OCI-LY7 (cell line): Measurements from ENCODE around the gene CASP2. TPM values are rescaled to one million over a fixed set of nuclear protein-coding genes. Genes with fewer than 3 reads are reported as not detected.

Experiments
- BruUV-seq: library from RNA; stranded (reverse); fragments of 400-500 nt; replicated peaks from 2 replicates; lab custom pipeline; 2021; lab: Mats Ljungman, UMichigan
- CTCF ChIA-PET: fragments of 300-600 bp; sonication (Branson Sonifier 250); formaldehyde crosslinking; loops from one replicate; lab custom pipeline; 2022; ENCODE audit warnings: antibody characterized with exemption; ENCODE audit not compliant: unreplicated experiment; lab: Charles Lee
- POLR2A ChIA-PET: fragments of 300-600 bp; sonication (Branson Sonifier 250); formaldehyde crosslinking; loops from one replicate; lab custom pipeline; 2022; ENCODE audit warnings: antibody characterized with exemption; lab: Charles Lee
- DNase-seq: peaks from one replicate; pipeline ENCODE4 v3.0.0-alpha.2; 2015; ENCODE audit warnings: low spot score
- H2AFZ ChIP-seq: fragments of 200-600 bp; sonication (generic), shearing (Covaris generic); 2 replicates; pipeline ENCODE4 v1.6.1; 2014; ENCODE audit warnings: mild to moderate bottlenecking, antibody characterized with exemption, low read length, moderate library complexity
- H3K27ac ChIP-seq: fragments of 200-600 bp; sonication (generic); 2 replicates; pipeline ENCODE4 v1.5.1; 2014; ENCODE audit warnings: mixed run types, low read depth, mild to moderate bottlenecking, moderate library complexity, low read length, inconsistent platforms; ENCODE audit not compliant: poor library complexity, severe bottlenecking
- H3K36me3 ChIP-seq: fragments of 200-600 bp; sonication (generic); 2 replicates; pipeline ENCODE4 v1.6.1; 2014; ENCODE audit warnings: mild to moderate bottlenecking, antibody characterized with exemption, low read length, moderate library complexity, mixed read lengths; ENCODE audit not compliant: insufficient read depth
- H3K4me1 ChIP-seq: fragments of 200-600 bp; sonication (generic); 2 replicates; pipeline ENCODE4 v1.5.1; 2014; ENCODE audit warnings: mild to moderate bottlenecking, low read length; ENCODE audit not compliant: insufficient read depth, poor library complexity, severe bottlenecking
- H3K4me2 ChIP-seq: fragments of 200-600 bp; sonication (generic); 2 replicates; pipeline ENCODE4 v1.6.1; 2014; ENCODE audit warnings: mild to moderate bottlenecking, low read length
- H3K4me3 ChIP-seq: fragments of 200-600 bp; sonication (generic); 2 replicates; pipeline ENCODE4 v1.5.1; 2014; ENCODE audit warnings: mild to moderate bottlenecking, low read depth, low read length; ENCODE audit not compliant: poor library complexity, severe bottlenecking
- H3K79me2 ChIP-seq: fragments of 200-600 bp; sonication (generic); 2 replicates; pipeline ENCODE4 v1.6.1; 2016; ENCODE audit warnings: low read depth, mild to moderate bottlenecking, low read length, moderate library complexity, mixed read lengths; ENCODE audit not compliant: insufficient read depth
- H3K9me2 ChIP-seq: fragments of 200-600 bp; sonication (generic); 2 replicates; pipeline ENCODE4 v1.6.1; 2016; ENCODE audit warnings: mild to moderate bottlenecking, low read length, mixed read lengths; ENCODE audit not compliant: insufficient read depth
- H3K9me3 ChIP-seq: fragments of 200-600 bp; sonication (generic); 2 replicates; pipeline ENCODE4 v1.6.1; 2014; ENCODE audit warnings: mild to moderate bottlenecking, mixed run types, low read length, mixed read lengths
- H4K20me1 ChIP-seq: fragments of 200-600 bp; sonication (generic); 2 replicates; pipeline ENCODE4 v1.6.1; 2014; ENCODE audit warnings: mild to moderate bottlenecking, antibody characterized with exemption, low read length, moderate library complexity, mixed read lengths; ENCODE audit not compliant: insufficient read depth
- CTCF ChIP-seq: fragments of 200-600 bp; sonication (generic); conservative IDR thresholded peaks from 2 replicates; pipeline ENCODE4 v1.5.1; 2014; ENCODE audit warnings: mild to moderate bottlenecking, antibody characterized with exemption, low read length, moderate library complexity, mixed read lengths
- EZH2phosphoT487 ChIP-seq: fragments of 200-600 bp; sonication (generic); IDR thresholded peaks from 2 replicates; pipeline ENCODE4 v1.6.1; 2018; ENCODE audit warnings: low read depth, borderline replicate concordance, mild to moderate bottlenecking, mixed run types, antibody characterized with exemption, low read length, moderate library complexity, mixed read lengths
- intact Hi-C: fragments of 100-400 bp; cut with micrococcal nuclease; formaldehyde crosslinking; loops from one replicate; pipeline ENCODE4 v1.10.0; 2022; ENCODE audit not compliant: unreplicated experiment
- total RNA-seq, 2 experiments: library from RNA; depleted of rRNA in 1 of 2; stranded (reverse); fragments of >200 nt in 1 of 2; shearing (Covaris generic) in 1 of 2; gene quantifications; 2 replicates each; pipeline ENCODE4 v1.2.3, GENCODE V29; 2014 to 2022

CASP2 gene
- total RNA-seq, 2 experiments from 2014 or later, result 27.2 to 61.6 TPM

GRCh38 chr7:143354965-143355364 lies 66.8 kb downstream of the CASP2 start:
- intact Hi-C loops, result no loop called here
- ChIA-PET CTCF (interaction anchor here (1.0 kb wide), 1 partner anchor 114 kb away, joined by 4 read pairs; no protein-coding TSS in a partner anchor), POLR2A (no interaction called here)
- no peaks in the 10 kb centered on the region for H3K9me2 ChIP-seq
- no peak for DNase-seq
- no peaks in the 10 kb centered on the region for H3K36me3 ChIP-seq
- H4K20me1 ChIP-seq, result no peaks in the 10 kb centered on the region
- no peak overlapping the region for H3K4me3 ChIP-seq
- TF ChIP-seq EZH2phosphoT487, result no peak
- TF ChIP-seq CTCF, result no peak
- no peaks in the 10 kb centered on the region for H3K9me3 ChIP-seq
- H3K79me2 ChIP-seq, result no peaks in the 10 kb centered on the region
- H2AFZ ChIP-seq, result no peak overlapping the region
- H3K27ac ChIP-seq, result no peak overlapping the region
- BruUV-seq, result no TSS peak
- no peaks in the 10 kb centered on the region for H3K4me1 ChIP-seq
- no peak overlapping the region for H3K4me2 ChIP-seq

- Histone ChIP-seq H3K4me3 (no peak overlapping the region), H2AFZ (no peak overlapping the region), H3K4me2 (no peak overlapping the region), H3K9me3 (no peaks in the 10 kb centered on the region), H3K36me3 (no peaks in the 10 kb centered on the region), H3K4me1 (no peaks in the 10 kb centered on the region), H3K27ac (no peak overlapping the region), H3K9me2 (no peaks in the 10 kb centered on the region), H3K79me2 (no peaks in the 10 kb centered on the region), H4K20me1 (no peaks in the 10 kb centered on the region)
- no TSS peak for BruUV-seq
- DNase-seq, result peak; percentile 13
- TF ChIP-seq CTCF (peak; percentile 45; the same call in 1 of the 2 replicates), EZH2phosphoT487 (no peak)
- ChIA-PET CTCF (interaction anchor here (1.0 kb wide), 1 partner anchor 115 kb away, joined by 4 read pairs; no protein-coding TSS in a partner anchor), POLR2A (no interaction called here)
- intact Hi-C loops, result no loop called here
Observed at GRCh38 chr7:143355450-143356385, 67.6 kb downstream of the CASP2 start.
